HG03575 (cell line): ENCODE data around the gene LYPLAL1.

Experiments
- ATAC-seq: cut with Tn5 transposase; IDR thresholded peaks from one replicate; pipeline ENCODE4 v1.9.1; 2021; ENCODE audit not compliant: unreplicated experiment, insufficient number of reproducible peaks, low FRiP score; ENCODE audit errors: extremely low read depth

The LYPLAL1 gene

DNA sequence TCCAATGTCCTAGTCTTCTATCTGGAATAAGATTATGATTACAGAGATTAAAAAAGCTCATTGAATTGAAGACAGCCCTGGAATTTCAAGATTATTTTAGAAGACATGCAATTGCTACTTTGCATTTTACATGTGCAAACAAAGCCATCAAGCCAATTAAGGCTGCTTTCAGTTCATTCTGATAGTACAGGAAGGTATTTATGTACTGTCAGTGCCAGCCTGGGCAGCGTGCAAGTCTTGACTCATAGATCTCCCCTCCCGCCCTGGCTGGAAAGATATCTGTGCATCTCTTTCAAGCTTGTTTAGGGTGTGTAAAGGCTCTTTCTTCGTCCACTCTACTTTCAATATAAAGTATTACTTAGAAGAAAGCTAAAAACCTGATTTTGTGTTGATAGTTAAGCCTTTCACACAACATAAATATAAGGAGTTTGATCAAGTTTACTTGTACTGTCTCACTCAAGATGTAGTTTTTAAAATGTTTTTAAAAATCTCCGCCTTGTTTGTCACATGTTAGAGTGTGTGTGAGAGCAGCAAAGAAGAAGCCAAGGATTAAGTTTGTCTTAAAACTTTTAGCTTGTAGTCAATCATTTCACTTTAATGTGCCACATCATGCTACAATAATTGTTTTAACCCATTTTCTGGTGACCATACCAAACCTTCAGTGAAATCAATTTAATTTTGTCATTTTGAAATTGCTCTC lies 13.6 kb upstream of the LYPLAL1 start:
- ATAC-seq: no peak

DNA sequence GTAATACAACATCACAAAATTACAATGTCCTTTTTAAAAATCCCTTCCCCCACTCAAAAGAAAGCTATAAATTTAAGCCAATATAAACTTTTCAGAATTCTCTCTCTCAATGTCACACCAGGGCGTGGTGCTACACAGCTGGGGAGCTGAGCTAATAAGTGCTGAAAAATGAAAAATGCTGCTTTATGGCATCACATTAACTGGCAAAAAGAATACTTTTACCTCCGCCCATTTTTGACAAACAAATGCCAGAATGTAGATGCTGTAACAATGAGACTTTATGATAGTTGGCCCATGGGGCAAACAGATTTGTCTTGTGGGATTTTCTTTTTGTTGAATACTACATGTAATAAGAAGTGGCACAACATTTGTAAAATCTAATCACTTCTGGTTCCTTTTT lies 12.7 kb upstream of the LYPLAL1 start:
- no peak for ATAC-seq

DNA sequence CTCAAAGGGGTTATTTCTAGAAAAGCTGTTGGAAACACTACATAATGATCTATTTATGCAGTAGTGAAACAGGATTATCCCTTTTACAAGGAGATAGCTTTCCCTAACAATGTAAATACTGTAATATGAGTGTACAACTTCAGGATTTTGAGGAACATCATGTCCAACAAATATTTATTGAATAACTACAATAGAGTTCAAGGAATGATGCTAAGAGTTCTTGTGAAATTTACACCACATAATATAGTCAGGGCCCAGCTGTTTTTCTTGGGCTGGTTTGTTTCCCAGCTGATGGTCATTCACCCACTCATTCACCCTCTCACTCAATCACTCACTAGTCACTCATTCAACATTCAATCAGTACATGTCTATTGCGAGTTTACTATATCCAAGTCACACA lies 12.3 kb upstream of the LYPLAL1 start:
- no peak for ATAC-seq

DNA sequence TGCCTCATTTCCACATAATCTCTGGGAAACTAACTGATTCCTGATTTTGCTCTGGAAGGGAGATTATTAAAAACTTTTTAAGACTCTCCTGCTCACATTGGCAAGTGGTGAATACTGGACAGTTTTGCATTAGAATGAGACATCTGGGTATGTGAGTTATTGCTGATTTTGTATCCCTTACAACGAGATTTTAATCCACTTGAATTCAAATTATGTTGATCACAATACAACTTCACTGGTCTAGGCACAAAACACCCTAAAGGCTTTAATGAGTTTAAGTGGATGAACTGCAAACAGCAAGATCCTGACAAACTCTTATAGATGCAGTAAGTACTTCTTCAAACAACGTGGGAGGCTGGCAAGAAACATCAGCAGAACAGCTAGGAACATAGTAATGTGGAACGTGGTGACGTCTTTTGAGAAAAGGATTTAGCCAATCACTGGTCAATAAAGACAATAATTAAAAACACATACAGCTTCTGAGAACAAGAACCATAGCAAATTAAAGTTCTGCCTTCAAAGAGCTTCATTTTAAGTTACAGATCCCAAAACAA lies 10.2 kb upstream of the LYPLAL1 start:
- ATAC-seq: no peak

DNA sequence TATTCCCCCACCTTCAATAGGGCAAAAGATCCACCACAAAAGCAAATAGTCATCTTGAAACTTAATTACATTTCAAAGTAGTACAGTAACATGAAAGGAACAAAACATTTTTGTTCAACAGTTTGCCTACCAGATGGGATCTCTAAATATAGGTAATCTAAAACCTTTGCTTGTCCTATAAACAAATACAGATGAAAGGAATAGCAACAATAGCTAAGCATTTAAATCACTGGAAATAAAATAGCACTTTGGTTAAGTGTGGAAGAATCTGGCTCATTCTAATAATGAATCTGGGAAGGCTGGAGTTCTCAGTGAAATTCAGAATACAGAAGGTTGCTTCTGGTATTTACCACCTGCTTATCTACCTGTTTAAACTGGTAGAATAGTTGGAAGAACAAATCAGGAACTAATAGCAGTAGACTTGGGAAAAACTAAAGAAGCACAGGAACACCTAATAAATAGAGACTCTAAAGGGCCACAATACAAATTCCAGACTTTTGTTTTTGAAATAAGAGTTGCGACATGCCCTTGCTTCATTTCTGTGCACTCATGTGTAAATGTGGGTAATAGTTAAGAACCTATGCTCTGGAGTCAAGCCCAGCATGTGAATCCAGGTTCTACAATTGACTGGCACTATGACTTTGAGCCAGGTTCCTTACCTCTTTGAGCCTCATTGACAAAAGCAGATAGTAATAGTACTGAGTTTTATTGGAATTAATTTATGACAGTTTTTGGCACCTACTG lies 2.3 kb upstream of the LYPLAL1 start:
- ATAC-seq: no peak

DNA sequence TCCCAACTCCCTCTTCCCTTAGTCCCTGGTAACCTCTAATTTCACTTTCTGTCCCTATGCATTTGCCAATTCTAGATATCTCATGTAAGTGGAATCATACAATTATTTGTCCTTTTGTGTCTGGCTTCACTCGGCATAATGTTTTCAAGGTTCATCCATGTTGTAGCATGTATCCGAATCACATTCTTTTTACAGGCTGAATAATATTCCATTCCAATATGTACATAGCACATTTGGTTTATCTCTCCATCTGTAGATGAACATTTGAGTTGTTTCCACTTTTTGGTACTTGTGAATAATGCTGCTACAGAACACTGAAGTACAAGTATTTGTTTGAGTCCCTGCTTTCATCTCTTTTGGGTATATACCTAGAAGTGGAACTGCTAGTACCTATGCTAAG lies 857 bp upstream of the LYPLAL1 start:
- ATAC-seq: no peak

DNA sequence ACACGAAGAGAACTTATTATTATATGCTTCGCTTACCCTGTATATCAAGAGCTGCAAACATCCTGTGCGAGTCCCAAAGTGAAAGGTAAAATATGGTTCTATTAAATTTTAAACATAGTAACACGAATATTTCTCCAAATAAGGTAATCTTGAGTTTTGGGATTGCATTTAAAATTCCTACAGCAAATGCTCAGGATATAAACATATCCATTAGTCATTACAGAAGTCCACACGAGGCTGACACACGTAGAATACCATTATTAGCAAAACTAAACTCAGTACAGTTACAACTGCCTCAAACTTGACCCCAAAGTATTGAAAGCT lies 282 bp upstream of the LYPLAL1 start:
- peak; percentile 39 for ATAC-seq

DNA sequence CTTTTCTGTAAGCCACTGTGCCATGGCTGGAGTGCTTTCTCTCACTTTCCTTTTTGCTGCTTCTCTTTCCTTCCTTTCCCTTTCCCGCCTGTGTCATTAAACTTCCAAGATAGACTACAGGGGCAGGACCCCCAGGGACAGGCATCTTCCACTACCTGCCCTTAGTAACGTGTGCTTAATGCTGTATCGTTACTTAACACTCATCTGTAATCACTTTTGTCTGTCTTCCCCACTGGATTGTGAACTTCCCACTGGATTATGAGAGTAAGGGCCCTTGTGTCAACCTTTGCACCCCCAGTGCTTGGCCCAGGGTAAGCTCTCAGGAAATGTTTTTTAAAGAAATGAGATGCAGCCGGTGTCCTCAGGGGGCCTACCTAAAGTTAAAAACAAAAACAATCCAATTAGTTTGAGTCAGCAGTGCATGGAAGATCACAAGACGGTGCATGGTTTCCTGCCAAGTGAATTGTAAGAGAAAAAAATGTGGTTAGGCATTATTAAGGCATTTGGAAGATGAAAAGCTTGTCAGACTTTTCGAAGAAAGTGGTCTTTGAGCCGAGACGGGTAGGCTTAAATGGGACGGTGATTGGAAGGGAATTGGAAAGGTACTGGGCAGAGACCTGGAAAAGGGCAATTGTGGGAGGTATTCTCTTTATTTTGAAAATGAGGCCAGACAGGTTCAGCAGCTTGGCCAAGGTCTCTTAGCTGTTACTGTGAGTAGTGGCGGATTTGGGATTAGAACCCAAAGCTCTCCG lies 958 bp downstream of the LYPLAL1 start:
- no peak for ATAC-seq

DNA sequence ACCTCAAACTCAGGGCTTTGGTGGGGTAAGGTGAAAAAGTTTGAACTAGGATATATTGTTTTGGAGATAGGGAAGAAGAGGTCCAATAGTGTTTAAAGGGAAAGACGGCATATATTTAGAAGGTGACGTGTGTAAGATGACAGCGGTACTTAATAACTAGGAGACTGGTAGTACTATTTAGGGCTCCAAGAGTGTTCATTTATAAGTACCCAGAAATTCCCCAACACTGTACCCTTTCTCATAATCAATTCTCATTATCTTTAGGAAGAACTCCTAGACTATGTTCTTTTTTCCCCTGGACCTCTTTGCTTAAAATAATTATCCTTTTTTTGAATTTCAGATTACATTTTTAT lies 1.5 kb downstream of the LYPLAL1 start:
- ATAC-seq: no peak

DNA sequence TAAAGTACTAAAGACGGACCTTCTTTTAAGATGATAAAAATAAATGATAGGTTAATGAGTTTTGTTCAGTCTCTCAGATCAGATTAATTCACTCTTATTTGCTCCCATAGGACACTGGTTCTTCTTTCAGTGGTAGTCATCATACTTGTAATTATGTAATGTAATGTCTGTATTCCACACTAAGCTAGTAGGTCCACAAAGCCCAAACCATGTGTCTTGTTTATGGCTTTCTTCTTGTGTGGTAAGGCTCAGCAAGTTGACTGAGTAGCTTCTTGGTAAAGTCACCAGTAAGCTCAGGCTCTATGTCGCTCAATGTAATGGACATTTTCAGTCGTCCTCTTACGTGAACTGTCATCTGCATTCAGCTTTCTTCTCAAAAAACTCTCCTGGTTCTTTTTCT lies 2.5 kb downstream of the LYPLAL1 start:
- no peak for ATAC-seq

DNA sequence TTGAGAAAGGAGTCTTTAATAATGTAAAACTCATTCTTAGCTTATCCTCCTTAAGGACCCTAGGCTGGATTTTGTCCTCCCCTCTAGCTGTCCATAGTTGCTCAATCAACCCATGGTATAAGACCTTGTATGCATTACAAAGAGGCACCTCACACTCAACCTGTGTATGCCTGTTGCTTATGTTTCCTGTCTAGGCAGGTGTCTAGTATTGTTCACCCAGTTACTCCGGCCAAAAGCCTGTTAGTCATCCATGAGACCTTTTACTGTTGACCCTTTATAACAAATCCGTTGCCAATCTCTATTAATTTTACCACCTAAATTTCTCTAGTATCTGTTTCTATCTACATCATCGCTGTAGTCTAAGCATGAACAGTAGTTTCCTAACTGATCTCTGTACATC lies 3.7 kb downstream of the LYPLAL1 start:
- no peak for ATAC-seq

DNA sequence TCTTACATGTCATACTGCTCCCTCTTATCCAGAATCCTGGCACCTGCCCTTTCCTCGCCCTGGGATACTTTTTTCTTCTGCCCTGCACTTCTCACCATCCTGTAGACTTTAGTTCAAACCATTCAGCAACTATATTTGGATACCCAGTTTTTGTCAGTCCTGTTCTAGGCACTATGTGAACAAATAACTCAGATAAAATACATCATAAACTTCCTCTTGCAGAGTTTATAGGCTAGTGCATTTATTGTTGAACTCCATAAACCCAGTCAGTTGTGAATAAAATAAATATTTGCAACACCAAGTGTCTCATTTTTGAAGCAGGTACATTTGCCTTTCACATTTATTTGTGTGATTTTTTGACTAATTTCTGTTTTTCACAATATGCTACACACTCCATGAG lies 4.3 kb downstream of the LYPLAL1 start:
- ATAC-seq: no peak

DNA sequence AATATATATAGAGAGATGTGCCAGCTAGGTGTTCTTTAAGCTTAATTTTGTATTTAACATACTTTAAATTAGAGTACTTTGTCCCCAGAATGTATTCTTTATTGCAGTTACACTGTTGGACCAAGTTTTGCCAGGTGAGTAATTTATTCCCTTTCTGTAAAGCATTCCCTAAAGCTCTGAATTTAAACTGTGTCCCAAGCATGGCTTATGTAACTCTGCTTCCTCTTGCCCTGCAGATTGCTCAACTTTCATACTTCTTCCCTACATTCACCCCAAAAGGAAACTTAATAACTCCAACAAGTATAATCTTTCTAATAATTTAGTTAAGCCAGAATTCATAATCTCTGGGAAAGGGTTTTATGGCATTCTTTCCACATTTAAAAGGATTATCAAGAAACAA lies 5.6 kb downstream of the LYPLAL1 start:
- no peak for ATAC-seq

DNA sequence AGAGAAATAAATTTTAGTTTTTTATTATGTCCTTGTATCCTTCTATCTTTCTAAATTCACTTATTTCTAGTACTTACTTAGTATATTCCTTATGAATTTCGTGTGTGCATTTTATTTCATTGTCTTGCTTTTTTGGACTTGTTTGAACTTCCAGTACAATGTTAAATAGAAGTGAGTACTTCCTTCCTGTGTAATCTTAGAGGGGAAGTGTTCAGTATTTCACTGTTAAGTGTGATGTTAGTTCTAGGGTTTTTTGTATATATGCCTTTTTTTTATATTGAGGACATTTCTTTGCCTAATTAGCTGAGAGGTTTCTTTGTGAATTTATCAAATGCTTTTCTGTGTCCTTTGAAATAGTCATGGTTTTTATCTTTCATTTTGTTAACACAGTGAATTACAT lies 10.7 kb downstream of the LYPLAL1 start:
- ATAC-seq: no peak

DNA sequence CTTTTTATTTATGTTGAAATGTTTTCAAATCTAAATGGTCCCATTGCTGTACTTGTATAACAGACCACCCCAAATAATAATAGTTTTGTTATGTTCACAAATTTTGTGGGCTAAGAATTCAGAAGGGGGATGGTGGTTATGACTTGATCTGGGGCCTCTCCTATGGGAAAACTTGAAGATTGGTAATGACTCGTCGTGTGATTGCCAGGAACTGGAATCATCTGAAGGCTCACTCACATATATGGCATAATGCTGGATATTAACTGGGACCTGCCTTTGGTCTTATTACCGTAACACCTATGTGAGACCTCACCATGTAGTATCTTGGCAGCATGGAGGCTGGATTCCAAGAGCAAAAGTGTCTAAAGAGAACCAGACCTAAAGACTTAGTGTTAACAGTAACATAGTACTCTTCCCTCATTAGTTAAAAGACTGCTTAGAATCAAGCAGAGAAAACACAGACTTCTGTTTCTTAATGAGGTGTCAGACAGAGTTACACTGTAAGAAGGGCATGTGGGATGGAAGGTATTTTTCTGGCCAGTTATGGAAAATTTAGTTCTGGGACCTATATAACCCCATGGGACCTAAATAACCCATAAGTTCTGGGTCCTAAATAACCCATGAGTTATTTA lies 11.9 kb downstream of the LYPLAL1 start:
- ATAC-seq: no peak

DNA sequence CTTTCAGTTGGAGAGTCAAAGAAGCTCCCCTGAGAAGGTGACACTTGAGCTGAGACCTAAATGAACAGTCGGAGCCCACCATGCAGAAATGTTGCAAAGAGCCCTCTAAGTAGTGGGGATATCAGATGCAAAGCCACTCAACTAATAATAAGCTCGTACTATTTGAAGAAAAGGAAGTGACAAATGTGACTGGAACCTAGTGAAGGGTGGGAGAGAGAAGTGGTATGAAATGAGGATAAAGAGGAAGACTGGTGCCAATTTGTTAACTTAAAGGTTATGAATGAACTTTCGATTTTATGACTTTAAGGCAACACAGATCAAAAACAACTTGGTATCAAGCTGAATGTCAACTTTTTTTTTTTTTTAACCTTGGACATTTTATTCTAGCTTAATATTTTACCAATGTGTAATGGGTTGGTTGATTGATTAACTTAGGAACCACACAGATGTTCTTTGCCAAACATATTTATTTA lies 14.7 kb downstream of the LYPLAL1 start:
- peak; percentile 25 for ATAC-seq

DNA sequence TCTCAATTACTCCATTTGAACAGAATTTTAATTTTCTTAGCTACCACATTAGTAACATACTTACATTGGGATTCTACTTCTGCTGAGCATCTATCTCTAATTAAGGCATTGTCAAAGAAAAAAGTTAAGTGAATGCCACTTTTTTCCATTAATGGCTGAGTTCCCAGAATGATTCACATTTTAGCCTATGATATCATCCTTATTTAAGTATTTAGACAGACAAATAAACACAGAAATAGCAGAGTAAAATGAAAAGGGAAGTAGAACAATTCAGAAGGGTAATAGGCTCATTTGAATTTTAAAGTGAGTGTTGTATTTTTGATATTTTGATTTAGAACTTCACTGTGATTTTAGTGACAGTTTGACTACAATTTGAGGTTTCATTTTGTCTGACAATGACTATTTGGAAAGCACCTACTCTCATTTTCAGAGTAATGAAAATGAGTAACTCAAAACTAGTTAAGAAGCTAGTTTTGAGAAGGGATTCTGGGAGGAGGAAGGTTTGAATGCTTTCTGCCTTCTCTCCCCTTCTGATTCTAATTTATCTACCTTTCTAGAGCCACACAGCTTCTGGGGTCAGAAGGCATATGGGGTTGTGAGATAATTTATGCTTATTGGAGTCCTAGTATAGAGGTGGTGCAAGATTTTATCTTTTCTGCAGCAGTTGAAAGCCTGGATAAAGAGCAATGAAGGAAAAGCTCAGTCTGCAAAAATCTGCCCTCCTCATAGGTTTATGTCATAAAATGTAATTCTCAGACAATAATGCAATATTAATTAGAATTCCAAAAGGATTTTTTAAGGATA lies 15.5 kb downstream of the LYPLAL1 start:
- ATAC-seq: peak; percentile 62

DNA sequence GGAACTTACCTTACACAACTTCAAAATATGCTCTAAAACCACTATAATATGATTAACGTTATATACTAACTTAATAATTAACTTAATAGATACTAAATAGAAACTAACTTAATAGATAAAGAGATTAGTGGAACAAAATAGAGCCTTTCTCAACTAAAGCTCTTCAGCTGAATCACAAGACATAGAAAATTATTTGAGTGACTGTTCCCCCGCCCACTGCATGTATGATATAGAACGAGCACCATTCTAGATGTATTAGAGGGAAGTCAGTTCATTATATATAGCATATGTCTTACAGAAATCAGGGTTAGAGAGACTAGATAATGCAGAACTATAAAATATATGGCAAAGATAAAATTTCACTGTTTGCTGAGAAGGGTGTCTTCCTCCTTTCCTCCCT lies 16.3 kb downstream of the LYPLAL1 start:
- no peak for ATAC-seq

DNA sequence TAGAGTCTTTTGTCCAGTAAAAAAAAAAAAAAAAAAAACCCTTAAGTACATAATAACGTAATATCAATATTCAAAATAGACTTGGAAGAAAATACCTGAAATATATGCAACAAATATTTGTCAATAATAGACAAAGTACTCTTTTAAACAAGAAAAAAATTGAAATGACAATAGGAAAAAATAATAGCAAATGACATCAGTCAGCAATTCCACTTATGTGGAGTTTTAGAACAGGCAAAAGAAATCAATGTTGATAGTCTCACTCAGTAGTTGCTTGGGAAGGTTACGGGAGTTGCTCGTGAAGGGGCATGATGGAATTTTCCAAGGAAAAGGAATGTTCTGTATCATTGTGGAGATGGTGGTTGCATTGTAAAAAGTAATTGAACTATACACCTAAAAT lies 16.9 kb downstream of the LYPLAL1 start:
- no peak for ATAC-seq
